GM18505 (cell line): ENCODE data around the gene UBE2R2.

Experiments used
- ATAC-seq: cut with Tn5 transposase; IDR thresholded peaks from one replicate; pipeline ENCODE4 v1.9.1; 2021; ENCODE audit not compliant: unreplicated experiment
- POLR2A ChIP-seq: IDR thresholded peaks from 4 replicates; pipeline ENCODE4 v1.6.1; 2011; ENCODE audit warnings: borderline replicate concordance; ENCODE audit not compliant: insufficient read depth, insufficient read length; ENCODE audit errors: extremely low read depth

UBE2R2 gene

DNA sequence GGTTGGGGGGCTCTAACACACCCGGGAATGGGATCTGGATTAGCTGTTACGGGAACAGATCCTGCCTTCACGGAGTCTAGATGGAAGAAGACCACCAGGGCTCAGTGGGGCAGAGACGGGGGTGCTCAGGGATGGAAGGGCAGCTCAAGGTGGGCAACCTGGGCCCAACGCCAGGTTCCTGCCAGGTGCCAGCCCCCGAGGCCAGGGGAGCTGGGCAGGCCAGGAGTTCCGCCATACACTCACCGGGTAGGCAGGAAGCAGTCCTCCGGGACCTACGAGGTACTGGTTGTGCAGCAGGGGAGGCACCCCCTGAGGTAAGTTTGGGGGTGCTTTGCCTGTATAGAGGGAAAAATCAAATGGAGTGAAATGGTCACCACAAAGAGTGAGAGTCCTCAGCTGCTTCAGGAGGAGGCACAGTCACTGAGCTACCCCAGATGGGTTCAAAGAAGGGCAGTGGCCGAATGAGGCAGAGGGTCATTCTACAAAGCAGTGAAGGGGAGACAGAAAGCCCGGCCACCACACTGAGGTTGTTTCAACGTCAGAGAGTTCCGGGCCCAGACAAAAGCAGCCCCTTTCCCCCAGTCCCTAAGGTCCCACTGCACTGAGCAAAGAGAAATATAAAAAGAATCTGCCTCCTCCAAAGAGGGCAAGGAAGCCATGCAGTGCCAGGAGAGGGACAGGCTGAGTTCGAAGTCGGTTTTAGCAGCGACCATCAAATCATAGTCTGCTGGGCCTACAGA, 110.0 kb downstream of the UBE2R2 start:
- no peak for TF ChIP-seq POLR2A

GRCh38 chr9:33927694-33928093, 110.7 kb downstream of the UBE2R2 start:
- TF ChIP-seq POLR2A: no peak
- no peak for ATAC-seq

More for the DNA sequence above, 110.0 kb downstream of the UBE2R2 start:
- ATAC-seq: no peak

DNA sequence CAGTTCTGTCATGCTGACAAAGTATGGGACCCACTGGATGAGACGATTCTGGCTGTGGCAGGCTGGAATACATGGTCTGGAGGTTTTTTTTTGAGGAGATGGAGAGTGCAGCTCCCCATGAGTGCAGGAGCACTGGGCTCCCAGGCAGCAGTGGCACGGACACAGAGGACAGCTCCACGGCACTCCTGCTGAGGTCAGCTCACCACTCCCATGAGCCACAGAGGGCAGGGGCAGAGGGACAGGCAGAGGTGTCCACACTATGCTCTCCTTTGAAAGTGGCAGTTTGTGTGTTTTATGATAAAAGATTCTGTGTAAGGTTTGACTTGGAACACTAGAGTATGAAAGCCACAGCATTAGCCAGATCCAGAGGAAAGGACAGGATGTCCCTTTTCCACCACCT, 114.4 kb downstream of the UBE2R2 start:
- ATAC-seq: no peak
- no peak for TF ChIP-seq POLR2A

- ATAC-seq: no peak
- no peak for TF ChIP-seq POLR2A
Measured at GRCh38 chr9:33932078-33932807, 115.3 kb downstream of the UBE2R2 start.

DNA sequence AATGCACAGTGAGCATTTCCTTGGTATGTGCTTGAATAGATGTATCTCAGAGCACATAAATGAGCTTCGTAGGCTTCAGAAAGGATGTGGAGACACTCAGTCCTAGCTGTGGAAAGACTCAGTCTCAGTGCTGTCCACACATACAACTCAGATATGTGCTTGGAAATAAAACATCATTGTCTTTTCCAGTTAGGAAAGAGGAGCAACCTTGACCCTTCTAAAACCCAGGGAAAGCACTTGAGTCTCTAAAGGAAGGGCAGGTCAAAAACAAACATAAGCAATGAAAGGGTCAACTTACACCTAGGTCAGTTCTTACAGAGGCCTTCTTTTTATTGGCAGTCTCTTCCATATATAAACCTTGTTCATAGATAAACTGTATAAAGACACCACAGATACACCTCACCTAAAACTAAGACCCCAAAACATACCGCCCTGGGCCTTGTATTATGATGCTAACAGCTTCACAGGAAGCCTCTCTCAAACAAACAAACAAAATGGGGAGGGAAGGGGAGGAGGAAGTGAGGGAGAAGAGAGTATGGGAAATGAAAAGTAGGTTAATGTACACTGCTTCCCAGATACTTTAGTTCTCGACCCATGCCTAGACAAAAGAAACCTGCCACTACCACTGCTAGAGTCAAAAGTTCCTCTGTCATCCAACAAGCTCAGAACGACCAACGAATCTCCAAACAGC, 117.4 kb downstream of the UBE2R2 start:
- TF ChIP-seq POLR2A: no peak
- ATAC-seq: no peak

DNA sequence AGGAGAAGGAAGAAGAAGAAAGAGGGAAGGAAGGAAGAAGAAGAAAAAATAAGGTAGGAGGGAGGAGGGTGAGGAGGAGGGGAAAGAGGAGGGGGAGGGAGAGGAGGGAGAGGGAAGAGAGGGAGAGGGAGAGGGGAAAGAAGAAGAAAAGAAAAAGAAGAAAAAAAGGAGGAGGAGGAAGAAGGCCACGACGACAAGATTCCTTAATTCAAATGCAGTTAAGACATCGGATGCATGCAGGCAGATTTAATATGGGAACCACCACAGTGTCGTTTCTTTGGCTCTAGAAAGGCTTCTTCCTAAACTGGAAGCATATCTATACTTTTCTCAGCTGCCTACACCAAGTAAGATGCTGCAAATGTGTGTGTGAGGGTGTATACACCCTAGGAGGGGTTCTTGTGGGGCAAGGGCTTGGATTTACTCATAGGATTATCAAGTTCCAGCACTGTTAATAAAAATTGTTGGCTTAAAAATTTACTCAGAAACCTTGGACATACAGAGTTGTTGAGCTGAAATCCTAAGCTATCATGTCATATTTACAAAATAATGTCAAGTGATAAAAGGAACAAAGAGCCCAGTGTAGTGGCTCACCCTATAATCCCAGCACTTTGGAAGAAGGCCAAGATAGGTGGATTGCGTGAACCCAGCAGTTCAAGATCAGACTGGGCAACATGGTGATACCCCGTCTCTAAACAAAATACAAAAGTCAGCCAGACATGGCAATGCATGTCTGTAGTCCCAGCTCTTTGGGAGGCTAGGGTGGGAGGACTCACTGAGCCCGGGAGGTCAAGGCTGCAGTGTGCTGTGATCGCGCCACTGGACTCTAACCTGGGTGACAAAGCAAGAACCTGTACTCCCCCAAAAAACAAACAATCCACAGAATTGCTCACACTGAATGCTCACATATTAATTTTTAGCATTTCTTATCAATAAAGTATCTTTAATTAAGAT, 123.2 kb downstream of the UBE2R2 start:
- TF ChIP-seq POLR2A: no peak
- ATAC-seq: no peak

- TF ChIP-seq POLR2A: no peak
- ATAC-seq: no peak
Measured at GRCh38 chr9:33942471-33943083, 125.6 kb downstream of the UBE2R2 start.

- ATAC-seq: no peak
- no peak for TF ChIP-seq POLR2A
Measured at GRCh38 chr9:33943389-33943788, 126.4 kb downstream of the UBE2R2 start.

- ATAC-seq: no peak
- TF ChIP-seq POLR2A: no peak
Measured at GRCh38 chr9:33946779-33947535, 130.0 kb downstream of the UBE2R2 start.

- ATAC-seq: no peak
- TF ChIP-seq POLR2A: no peak
Measured at GRCh38 chr9:33950371-33950770, 133.4 kb downstream of the UBE2R2 start.

DNA sequence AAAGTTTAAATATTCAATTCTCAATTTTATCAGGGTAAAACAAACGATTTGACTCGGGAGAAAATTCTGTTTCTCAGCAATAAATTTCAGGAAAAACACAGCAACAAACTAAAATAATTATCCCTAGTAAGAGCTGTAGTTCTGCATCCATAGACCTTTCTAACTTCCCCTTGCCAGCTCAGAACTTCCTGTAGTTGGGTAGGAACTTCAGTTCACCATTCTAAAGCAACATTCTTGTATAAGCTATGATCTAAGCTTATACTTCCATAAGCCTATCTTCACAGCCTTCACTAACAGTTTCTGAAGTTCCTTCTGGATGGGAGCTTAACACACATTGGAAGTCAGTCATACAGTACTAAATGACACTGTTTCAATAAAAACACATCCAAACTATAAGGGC, 135.1 kb downstream of the UBE2R2 start:
- no peak for ATAC-seq
- TF ChIP-seq POLR2A: no peak

DNA sequence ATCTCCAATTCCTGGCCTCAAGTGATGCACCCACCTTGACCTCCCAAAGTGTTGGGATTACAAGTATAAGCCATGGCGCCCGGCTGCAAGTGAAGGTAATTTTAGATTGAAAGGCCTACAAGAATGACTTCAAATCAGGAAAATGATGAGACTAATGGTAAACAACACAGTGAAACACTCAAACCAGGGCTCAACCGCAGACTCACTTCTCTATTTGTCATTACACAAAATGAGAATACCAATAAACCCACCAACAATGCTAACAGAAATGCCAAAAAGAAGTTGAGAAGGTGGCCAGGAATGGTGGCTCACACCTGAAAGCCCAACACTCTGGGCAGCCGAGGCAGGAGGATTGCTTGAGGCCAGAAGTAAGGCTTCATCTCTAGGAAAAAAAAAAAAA, 139.6 kb downstream of the UBE2R2 start:
- no peak for TF ChIP-seq POLR2A
- ATAC-seq: no peak
